Stomach (tissue), 9 donors: ENCODE results near the gene MPP4. TPM values are rescaled to one million over a fixed set of nuclear protein-coding genes. Genes with fewer than 3 reads are reported as not detected.

Experiments
- DNase-seq, 2 donors: peaks; one replicate each; pipeline versions ENCODE4 v3.0.0 to v3.0.0-alpha.2; 2013 to 2019
- H3K27ac ChIP-seq, 5 donors: fragments of 200-600 bp in 4 of 5; sonication (generic) in 4 of 5; one replicate each; pipeline ENCODE4 v1.5.1; 2013 to 2019; ENCODE audit warnings: mild to moderate bottlenecking in 1 of 5, moderate library complexity in 1 of 5
- H3K27me3 ChIP-seq, 3 donors: fragments of 200-600 bp; sonication (generic); one replicate each; pipeline ENCODE4 v1.5.1; 2017 to 2019; ENCODE audit warnings: mixed run types in 1 of 3
- H3K36me3 ChIP-seq, 4 donors: fragments of 200-600 bp; sonication (generic); 1 replicate in 3 of 4; 2 replicates in 1 of 4; pipeline ENCODE4 v1.5.1; 2016 to 2019
- H3K4me1 ChIP-seq, 4 donors: fragments of 200-600 bp; sonication (generic); one replicate each; pipeline ENCODE4 v1.5.1; 2016 to 2019
- H3K4me3 ChIP-seq, 4 donors: fragments of 200-600 bp; sonication (generic) in 3 of 4; one replicate each; pipeline ENCODE4 v1.5.1; 2016 to 2019; ENCODE audit warnings: mild to moderate bottlenecking in 1 of 4
- H3K9me3 ChIP-seq, 4 donors: fragments of 200-600 bp; sonication (generic); one replicate each; pipeline ENCODE4 v1.5.1; 2016 to 2019
- EP300 ChIP-seq: sonication (generic); formaldehyde crosslinking; IDR thresholded peaks from one replicate; pipeline ENCODE4 v1.6.1; 2017; ENCODE audit warnings: antibody characterized with exemption
- POLR2A ChIP-seq, 4 donors: fragments of 450-650 bp; IDR thresholded peaks; one replicate each; pipeline ENCODE4 v1.6.1; 2016; ENCODE audit warnings: antibody characterized with exemption in 4 of 4, control low read depth in 2 of 4, mild to moderate bottlenecking in 1 of 4, moderate library complexity in 1 of 4
- POLR2AphosphoS5 ChIP-seq, 3 donors: sonication (generic); formaldehyde crosslinking; IDR thresholded peaks; one replicate each; pipeline ENCODE4 v1.6.1; 2016; ENCODE audit warnings: antibody characterized with exemption in 3 of 3
- WGBS, 5 donors: extraction: QIAGEN DNeasy Blood & Tissue Kit in 3 of 5; methylation state at CpG; one replicate each; pipeline versions ENCODE4 v1.1.5 to v1.1.7; 2013 to 2018; 5-methylcytosine and 5-hydroxymethylcytosine counted together
- intact Hi-C: fragments of 100-400 bp; cut with DNase I; formaldehyde crosslinking; loops from one replicate; pipeline ENCODE4 v1.15.1; 2023; ENCODE audit warnings: low total_unique reads
- polyA plus RNA-seq, 3 donors: library from polyadenylated mRNA; stranded (reverse); fragments of 200-250 nt; gene quantifications; one replicate each; pipeline ENCODE4 v1.2.3, GENCODE V29; 2013
- total RNA-seq, 5 donors: library from RNA; depleted of rRNA; stranded (reverse); fragments of >200 nt; gene quantifications; one replicate each; pipeline versions ENCODE4 v1.1.0 to v1.2.3, GENCODE V29; 2014 to 2016
- TF ChIP-seq, protein P1 (sequence below), 7 experiments: fragments of 450-650 bp in 4 of 7; fragments of 200-600 bp in 3 of 7; sonication (generic) in 3 of 7; IDR thresholded peaks; one replicate each; pipeline ENCODE4 v1.5.1; 2016 to 2019; ENCODE audit warnings: antibody characterized with exemption in 7 of 7, control low read depth in 2 of 7, mild to moderate bottlenecking in 1 of 7
- donor health status: healthy with polysubstance abuse.
- donor health status: Bipolar disorder and iron deficiency.
- donor health status: healthy.

Gene MPP4
- total and polyA plus RNA-seq, 8 donors, result 0.46 to 0.73 TPM; not detected in 6

DNA sequence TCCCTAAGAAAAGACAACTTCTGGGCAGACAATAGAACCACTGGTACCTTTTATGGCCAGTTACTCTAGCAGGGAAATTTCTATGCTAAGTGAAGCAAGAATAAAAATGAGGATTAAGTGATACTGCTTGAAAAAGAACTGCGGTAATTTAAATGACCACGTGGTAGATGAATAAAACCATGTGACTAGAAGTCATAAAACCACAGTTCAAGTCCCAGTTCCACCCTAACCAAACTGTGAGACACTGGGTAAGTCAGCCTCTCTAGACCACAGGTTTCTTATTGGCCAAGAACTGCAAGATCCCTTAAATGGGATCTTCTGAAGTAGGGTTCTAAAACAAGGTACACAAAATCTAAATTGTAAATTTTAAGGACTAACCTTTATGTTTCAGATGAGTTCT lies 67.9 kb downstream of the MPP4 start:
- H3K36me3 ChIP-seq, result peaks cover 0 to 96% (median 77%) of the 10 kb centered on the region in 4 donors
- no peak overlapping the region for H3K4me3 ChIP-seq
- H3K9me3 ChIP-seq, result no peaks in the 10 kb centered on the region
- no peak overlapping the region for H3K27ac ChIP-seq
- WGBS, 5 donors, result 66 to 81% (median 74%) methylated on average over 2 of the region's 2 CpGs
- no peaks in the 10 kb centered on the region for H3K27me3 ChIP-seq
- intact Hi-C loops, result no loop called here
- TF ChIP-seq, protein P1, sequence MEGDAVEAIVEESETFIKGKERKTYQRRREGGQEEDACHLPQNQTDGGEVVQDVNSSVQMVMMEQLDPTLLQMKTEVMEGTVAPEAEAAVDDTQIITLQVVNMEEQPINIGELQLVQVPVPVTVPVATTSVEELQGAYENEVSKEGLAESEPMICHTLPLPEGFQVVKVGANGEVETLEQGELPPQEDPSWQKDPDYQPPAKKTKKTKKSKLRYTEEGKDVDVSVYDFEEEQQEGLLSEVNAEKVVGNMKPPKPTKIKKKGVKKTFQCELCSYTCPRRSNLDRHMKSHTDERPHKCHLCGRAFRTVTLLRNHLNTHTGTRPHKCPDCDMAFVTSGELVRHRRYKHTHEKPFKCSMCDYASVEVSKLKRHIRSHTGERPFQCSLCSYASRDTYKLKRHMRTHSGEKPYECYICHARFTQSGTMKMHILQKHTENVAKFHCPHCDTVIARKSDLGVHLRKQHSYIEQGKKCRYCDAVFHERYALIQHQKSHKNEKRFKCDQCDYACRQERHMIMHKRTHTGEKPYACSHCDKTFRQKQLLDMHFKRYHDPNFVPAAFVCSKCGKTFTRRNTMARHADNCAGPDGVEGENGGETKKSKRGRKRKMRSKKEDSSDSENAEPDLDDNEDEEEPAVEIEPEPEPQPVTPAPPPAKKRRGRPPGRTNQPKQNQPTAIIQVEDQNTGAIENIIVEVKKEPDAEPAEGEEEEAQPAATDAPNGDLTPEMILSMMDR (IDR thresholded peaks at IDR 0.05), result no peak
- TF ChIP-seq POLR2A (IDR thresholded peaks at IDR 0.05), result no peak
- TF ChIP-seq EP300, result no peak
- TF ChIP-seq POLR2AphosphoS5 (IDR thresholded peaks at IDR 0.05), result no peak
- no peak for DNase-seq
- no peaks in the 10 kb centered on the region for H3K4me1 ChIP-seq

DNA sequence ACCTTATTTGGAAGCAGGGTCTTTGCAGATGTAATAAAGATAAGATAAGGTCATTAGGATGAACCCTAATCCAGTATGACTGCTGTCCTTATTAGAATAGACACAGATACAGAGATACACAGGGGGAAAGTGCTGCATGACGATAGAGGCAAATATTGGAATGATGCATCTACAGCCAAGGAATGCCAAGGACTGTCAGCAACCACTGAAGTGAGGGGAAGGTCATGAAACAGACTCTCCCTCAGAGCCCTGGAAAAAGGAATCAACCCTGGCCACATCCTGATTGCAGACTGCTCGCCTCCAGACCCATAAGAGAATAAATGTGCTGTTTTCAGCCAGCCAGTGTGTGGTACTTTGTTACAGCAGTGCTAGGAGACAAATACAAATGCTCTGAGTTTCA lies 69.9 kb downstream of the MPP4 start:
- 89 to 94% (median 93%) methylated on average over 2 of the region's 2 CpGs for WGBS, 5 donors
- intact Hi-C loops, result no loop called here
- H3K9me3 ChIP-seq, result no peaks in the 10 kb centered on the region
- TF ChIP-seq POLR2AphosphoS5 (IDR thresholded peaks at IDR 0.05) (no peak), EP300 (no peak), POLR2A (IDR thresholded peaks at IDR 0.05) (no peak)
- TF ChIP-seq, protein P1 (IDR thresholded peaks at IDR 0.05), result no peak
- no peaks in the 10 kb centered on the region for H3K27me3 ChIP-seq
- no peak overlapping the region for H3K27ac ChIP-seq
- H3K4me1 ChIP-seq, result no peaks in the 10 kb centered on the region
- DNase-seq, result no peak
- H3K4me3 ChIP-seq, result no peak overlapping the region
- peaks cover 0 to 91% (median 73%) of the 10 kb centered on the region in 4 donors for H3K36me3 ChIP-seq

DNA sequence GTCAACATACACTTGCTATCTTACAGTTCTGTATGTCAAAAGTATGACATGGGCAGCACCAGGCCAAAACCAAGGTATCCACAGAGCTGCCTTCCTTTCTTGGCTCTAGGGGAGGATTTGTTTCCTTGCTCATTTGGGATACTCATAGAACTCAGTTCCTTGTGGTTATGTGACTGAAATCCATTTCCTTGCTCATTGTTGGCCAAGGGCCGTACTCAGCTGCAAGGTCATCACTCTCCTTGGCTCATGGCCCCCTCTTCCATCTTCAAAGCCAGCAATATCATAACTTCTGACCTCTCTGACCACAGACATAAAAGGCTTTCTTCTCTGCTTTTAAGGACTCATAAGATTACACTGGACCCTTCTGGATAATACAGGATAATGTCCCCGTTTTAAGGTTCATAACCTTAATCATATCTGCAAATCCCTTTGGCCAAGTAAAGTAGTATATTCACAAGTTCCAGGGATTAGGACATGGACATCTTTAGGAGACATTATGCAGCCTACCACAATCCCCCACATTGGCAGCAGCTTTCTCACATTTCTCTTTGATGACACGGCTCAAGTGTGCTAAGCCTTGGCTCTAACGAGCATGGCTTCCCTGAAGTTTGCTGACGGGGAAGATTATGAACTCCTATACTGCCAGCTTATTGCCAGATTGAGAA lies 76.0 kb downstream of the MPP4 start:
- intact Hi-C loops, result no loop called here
- Histone ChIP-seq H3K9me3 (no peaks in the 10 kb centered on the region), H3K27ac (no peak overlapping the region), H3K36me3 (peaks cover 0 to 34% (median 25%) of the 10 kb centered on the region in 4 donors), H3K4me3 (no peak overlapping the region), H3K27me3 (no peaks in the 10 kb centered on the region), H3K4me1 (peaks cover 0 to 9% (median 6%) of the 10 kb centered on the region in 4 donors)
- no peak for DNase-seq
- WGBS, 5 donors, result 74 to 88% (median 82%) methylated on average over 5 of the region's 5 CpGs
- TF ChIP-seq POLR2A (IDR thresholded peaks at IDR 0.05) (no peak), EP300 (no peak), POLR2AphosphoS5 (IDR thresholded peaks at IDR 0.05) (no peak)
- TF ChIP-seq, protein P1 (IDR thresholded peaks at IDR 0.05), result no peak

DNA sequence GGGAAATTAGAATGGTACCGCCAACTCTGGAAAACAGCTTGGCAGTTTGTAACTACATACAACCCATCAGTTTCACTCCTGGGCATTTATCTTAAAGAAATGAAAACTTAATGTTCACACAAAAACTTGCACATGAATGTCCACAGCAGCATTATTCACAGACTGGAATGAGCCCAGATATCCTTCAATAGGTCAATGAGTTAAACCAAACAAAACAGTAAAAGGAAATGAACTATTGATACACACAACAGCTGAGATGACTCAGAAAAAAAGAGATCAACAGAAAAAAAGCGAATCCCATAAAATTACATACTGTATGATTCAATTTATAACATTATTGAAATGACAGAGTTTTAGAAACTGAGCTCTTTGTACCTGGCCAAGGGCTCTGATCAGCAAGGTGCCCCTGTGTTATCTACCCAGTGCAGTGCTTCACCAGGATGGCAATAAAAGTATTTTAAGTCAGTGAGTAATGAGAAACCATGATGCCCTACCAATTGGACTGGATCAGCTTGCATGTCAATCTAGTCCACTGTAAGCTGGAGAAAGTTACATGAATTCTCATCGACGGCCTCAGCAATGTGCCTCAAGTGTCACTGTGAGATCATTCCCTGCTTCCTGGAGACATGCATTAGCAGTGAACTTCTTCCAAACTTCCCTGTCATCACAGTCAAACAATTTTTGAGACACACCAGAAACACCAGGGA lies 77.0 kb downstream of the MPP4 start:
- 78 to 95% (median 93%) methylated on average over 4 of the region's 4 CpGs for WGBS, 5 donors
- no peaks in the 10 kb centered on the region for H3K27me3 ChIP-seq
- TF ChIP-seq POLR2AphosphoS5 (IDR thresholded peaks at IDR 0.05), result no peak
- TF ChIP-seq POLR2A (IDR thresholded peaks at IDR 0.05), result no peak
- TF ChIP-seq, protein P1 (IDR thresholded peaks at IDR 0.05), result no peak
- no peak for TF ChIP-seq EP300
- peaks cover 0 to 9% (median 6%) of the 10 kb centered on the region in 4 donors for H3K4me1 ChIP-seq
- intact Hi-C loops, result no loop called here
- H3K27ac ChIP-seq, result no peak overlapping the region
- no peaks in the 10 kb centered on the region for H3K9me3 ChIP-seq
- no peak for DNase-seq
- peaks cover 0 to 24% (median 17%) of the 10 kb centered on the region in 4 donors for H3K36me3 ChIP-seq
- H3K4me3 ChIP-seq, result no peak overlapping the region
